CD4-positive, alpha-beta T cell treated with Interleukin-12 subunit alpha and Interleukin-12 subunit beta, for 1 hour (primary cell): Measurements from ENCODE around the gene ANKRD31.
A peak's percentile ranks its signal among the peaks of the same experiment; 100 is the strongest.
"Not testable (repeated sequence)": the region's sequence is repeated elsewhere in the genome, so short reads cannot be mapped to it uniquely, and the experiment has no call there.

Experiments
- DNase-seq: peaks from one replicate; pipeline ENCODE4 v3.0.0-alpha.2; 2020

ANKRD31 gene

GRCh38 chr5:75236322-75237316 lies at the start of gene ANKRD31:
Gene ANKRD31 (minus strand): TSS chr5:75236878. CDS start chr5:75236686, 192 bp downstream.
- DNase-seq: peak; percentile 92

DNA sequence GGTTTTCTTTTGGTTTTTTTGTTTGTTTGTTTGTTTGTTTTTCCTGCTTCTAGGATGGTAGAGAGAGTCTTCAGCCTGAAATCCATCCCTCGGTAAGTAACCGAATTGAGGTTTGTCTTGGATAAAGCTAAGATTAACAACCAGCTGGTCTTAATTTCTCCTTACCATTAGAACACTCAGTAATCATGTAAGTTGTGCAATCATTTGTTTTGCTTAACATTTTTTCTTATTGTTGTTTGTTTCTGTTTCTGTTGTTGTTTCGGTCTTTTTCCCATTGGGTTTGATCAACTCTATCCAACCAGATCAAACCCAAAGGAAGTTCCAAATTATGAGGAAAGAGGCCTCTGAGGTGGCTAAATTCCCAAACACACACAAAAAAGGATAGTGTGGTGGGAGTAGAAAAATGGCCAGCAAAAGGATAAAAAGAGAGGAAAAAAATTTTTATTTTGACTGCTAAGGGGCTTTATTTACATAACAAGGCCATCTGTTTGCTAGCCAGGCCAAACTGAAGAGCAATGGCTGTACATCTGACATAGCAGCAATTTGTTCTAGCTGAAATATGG lies 49.6 kb upstream of the ANKRD31 start:
- no peak for DNase-seq

DNA sequence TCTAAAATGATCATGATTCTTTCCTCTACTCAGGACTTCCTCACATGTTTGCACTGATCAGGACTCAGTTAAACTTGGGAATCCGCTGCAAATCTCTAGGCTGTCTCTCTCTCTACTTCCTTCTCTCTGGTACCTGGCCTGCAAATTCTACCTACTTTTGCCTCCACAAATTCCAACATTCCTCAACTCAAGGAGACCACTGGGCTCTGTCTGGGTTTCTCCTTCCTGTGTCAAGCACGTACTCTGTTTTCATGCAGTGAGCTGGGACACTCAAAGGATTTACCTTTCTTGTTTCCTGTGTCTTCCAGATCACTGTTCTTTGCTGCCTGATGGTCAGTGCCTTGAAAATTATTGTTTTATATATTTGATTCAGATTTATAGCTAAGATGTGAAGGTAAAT lies 45.9 kb upstream of the ANKRD31 start:
- DNase-seq: no peak

DNA sequence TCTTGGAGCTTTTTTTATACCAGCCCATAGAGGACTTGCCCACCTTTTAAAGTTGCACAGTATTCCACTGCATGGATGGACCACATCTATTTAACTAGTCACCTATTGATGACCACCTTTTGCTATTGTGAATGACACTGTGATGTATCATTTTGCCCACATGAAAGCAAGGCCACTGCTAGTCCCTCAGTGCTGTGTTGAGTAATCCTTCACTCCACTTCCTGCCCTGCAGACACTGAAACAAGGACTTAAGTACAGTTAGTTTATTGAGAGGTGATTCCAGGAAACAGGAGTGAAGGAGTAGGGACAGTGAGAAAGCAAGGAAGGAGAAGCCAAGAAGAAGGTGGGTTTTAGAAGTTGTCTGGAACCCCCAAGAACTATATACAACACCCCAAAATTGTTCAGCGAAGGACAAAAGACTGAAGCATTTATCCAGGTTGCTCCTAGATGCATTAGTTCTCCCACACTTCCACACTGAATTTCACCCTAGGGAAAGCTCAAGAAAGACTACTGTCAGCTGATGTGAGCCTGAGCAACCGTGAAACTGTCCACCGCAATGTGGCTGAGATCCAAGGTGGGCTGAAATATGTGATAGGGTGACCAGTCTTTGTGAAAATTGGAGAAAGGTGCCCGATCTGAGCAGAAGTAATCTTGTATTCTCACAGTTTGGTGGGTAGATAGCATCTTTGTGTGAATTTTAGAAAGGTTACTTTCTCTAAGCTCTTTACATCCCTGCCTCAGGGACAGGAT lies 45.2 kb upstream of the ANKRD31 start:
- DNase-seq: no peak

DNA sequence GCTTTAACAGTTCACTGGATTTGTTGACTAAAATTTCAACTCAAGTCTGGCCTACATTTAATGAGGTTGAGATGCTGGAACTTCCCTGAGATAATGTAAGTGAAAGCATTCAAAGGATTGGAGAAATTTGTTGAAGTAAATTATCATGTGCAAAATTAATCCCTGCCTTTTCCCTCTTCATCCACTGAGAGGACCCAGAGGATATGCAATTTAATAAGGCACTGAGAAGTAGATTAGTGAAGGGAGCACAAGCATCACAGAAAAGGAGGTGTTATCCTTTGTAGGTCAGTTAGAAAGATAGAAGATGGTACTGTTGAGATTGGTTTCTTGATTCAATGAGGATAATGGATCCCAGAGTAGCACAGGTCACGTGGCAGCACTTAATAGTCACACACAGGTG lies 42.6 kb upstream of the ANKRD31 start:
- no peak for DNase-seq

DNA sequence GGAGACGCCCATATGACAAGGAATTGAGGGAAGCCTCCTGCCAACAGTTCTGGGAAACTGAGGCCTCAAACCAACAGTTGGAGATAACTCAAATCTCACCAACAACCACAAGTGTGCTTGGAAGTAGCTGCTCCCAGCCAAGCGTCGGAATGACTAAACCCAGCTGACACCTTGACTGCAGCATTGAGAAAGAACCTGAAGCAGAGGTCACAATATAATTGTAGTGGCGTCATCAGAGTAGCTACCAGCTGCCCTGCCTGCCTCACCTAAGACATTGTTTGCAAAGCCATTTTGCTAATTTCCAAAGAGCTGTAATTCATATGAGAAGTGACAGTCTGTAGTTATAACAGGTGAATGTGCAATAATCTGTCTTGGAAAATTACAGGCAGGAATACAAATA lies 40.8 kb upstream of the ANKRD31 start:
- DNase-seq: no peak

DNA sequence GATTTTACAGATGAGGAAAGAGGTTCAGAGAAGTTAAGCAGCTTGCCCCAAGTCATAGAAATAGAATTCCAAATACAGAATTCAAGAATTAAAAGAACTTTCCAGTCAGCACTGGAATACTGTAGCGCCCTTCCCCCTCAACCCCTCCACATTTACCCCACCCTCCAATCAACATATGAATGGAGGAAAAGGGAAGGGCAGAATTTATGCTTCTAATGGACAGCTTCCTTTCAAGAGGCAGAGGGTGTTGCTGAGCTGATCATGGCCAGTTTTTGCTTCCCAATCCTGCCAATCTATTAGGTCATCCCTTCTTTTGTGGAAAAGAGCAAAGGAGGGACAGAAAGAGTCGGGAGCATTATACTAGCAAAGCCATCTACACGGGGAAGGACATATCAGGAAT lies 39.1 kb upstream of the ANKRD31 start:
- DNase-seq: no peak

DNA sequence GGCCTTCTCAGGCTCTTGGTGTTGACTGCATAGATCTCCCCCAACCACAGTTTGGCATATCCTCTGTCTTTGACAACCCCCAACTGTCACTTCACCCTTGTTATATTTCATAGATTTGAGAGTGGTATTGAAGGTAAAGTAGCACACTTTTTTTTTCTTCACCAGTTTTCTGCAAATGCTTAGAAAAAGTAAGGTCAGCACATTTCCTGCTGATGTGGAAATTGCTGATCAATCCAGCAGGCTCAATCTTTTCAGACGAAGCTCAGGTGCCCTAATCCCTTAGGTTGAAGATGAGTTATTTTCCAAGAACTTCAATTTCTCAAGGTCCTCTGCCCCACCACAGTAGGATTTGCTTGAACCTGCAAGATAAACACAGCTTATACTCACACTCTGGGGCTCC lies 38.5 kb upstream of the ANKRD31 start:
- no peak for DNase-seq

GRCh38 chr5:75274486-75274885 lies 37.8 kb upstream of the ANKRD31 start:
- DNase-seq: no peak

- not testable (repeated sequence) for DNase-seq
These were observed 33.9 kb upstream of the ANKRD31 start for GRCh38 chr5:75270605-75271004.

DNA sequence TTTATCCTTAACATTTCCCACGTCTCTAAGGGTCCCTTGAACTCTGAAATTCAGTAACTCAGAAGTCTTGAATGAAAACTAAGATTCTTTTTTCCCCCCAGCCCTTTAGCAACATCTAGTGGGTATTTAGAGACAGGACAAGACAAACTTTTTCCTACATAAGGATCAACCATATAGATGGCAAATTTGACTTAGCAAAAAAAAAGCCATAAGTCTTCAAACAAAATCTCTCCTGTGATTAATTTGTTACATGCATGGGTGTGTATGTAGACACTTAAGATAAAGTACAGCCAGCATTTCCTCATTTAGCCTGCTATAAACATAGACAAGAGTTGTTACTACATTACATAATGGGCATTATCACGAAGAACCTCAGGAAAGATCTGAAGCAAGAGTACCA lies 29.1 kb upstream of the ANKRD31 start:
- peak; percentile 44 for DNase-seq

GRCh38 chr5:75262271-75262670 lies 25.6 kb upstream of the ANKRD31 start:
- no peak for DNase-seq

GRCh38 chr5:75260708-75261107 lies 24.0 kb upstream of the ANKRD31 start:
- no peak for DNase-seq

- not testable (repeated sequence) for DNase-seq
These were observed 13.8 kb upstream of the ANKRD31 start for GRCh38 chr5:75250452-75250851.

DNA sequence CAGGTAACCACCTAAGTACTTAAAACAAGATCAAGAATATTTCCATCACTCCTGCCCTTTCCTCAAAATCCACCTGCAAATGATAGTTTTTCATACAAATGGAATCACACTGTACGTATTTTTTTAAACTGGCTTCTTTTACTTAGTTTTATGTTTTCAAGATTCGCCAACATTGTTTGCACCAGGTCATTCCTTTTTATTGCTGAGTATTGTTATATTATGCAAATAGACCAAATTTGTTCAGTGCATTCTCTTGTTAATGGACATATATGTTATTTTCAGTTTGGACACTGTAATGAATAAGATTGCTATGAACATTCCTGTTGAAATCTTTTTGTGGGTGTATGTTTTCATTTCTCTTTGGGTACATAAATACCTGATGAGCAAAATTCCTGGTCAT lies 8.3 kb upstream of the ANKRD31 start:
- no peak for DNase-seq

DNA sequence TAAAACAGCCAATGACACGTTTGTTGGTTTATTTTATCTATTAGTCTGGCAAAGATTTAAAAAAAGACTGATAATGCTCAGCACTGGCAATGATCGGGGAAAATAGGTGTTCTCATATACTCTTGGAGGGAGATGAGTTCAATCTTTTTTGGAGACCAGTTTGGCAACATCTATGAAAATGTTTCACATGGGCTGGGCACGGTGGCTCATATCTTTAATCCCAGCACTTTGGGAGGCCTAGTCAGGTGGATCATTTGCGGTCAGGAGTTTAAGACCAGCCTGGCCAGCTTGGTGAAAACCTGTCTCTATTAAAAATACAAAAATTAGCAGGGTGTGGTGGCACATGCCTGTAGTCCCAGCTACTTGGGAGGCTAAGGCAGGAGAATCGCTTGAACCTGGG lies 6.8 kb upstream of the ANKRD31 start:
- DNase-seq: no peak

- no peak for DNase-seq
These were observed 6.4 kb upstream of the ANKRD31 start for GRCh38 chr5:75243100-75243499.

- no peak for DNase-seq
These were observed 5.4 kb upstream of the ANKRD31 start for GRCh38 chr5:75242067-75242466.

- no peak for DNase-seq
These were observed 3.0 kb upstream of the ANKRD31 start for GRCh38 chr5:75239681-75240080.

DNA sequence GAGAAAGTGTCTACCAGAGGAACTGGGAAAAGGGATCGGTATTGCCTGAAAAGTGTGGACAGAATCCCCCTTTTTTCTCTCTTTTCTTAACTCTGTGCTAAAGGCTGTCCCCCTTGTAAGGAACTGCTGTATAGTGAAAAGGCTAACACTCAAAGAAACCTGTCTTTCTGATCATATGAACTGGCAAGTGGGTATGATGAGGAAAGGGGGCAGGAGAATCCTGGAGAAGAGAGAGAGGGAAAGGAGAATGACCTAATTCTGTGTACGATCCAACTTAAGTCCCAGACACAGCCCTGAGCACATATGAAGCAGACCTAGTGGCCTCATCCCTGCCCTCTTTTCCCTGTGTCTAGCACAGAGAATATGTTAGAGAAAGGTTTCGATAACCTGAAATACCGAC lies 967 bp downstream of the ANKRD31 start:
- no peak for DNase-seq

DNA sequence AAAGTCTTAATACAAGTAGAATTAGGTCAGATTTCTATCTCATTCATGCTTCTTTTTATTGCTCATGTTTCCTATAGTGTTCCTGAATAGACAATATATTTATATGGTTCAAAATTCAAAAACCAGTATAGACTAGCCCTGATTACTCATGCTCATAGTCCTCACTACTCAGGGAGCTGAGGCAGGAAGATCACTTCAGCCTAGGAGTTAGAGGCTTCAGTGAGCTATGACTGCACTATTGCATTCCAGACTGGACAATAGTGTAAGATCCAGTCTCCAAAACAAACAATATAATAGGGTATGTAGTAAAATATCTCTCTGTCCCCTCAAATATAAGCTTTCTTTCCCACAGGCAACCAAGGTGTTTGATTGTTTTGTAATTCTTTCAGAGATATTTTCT lies 2.4 kb downstream of the ANKRD31 start:
- DNase-seq: no peak

- no peak for DNase-seq
These were observed 9.8 kb downstream of the ANKRD31 start for GRCh38 chr5:75226916-75227315.

GRCh38 chr5:75225506-75225905 lies 11.2 kb downstream of the ANKRD31 start:
- no peak for DNase-seq

GRCh38 chr5:75220787-75221186 lies 15.9 kb downstream of the ANKRD31 start:
- DNase-seq: not testable (repeated sequence)
